ENCODE measurements around the gene OVOL3.

The OVOL3 gene

GRCh38 chr19:36100476-36100875 lies 10.5 kb upstream of the OVOL3 start:
- DNase-seq (ENCODE audit: low read depth in 2 of 2), result no peak

- no peak for DNase-seq (ENCODE audit: low read depth in 2 of 2)
Measured at GRCh38 chr19:36101550-36102327, 9.2 kb upstream of the OVOL3 start.

GRCh38 chr19:36103040-36103626 lies 7.8 kb upstream of the OVOL3 start:
- no peak for DNase-seq (ENCODE audit: low read depth in 2 of 2)

GRCh38 chr19:36103842-36104552 lies 6.9 kb upstream of the OVOL3 start:
- DNase-seq (ENCODE audit: low read depth in 2 of 2), result no peak

- DNase-seq (ENCODE audit: low read depth in 2 of 2), result no peak
Measured at GRCh38 chr19:36106441-36106840, 4.5 kb upstream of the OVOL3 start.

GRCh38 chr19:36106991-36107390 lies 4.0 kb upstream of the OVOL3 start:
- no peak for DNase-seq (ENCODE audit: low read depth in 2 of 2)

- DNase-seq (ENCODE audit: low read depth in 2 of 2), result no peak
Measured at GRCh38 chr19:36108684-36109083, 2.3 kb upstream of the OVOL3 start.

GRCh38 chr19:36111200-36111539 lies 227 bp downstream of the OVOL3 start:
- no peak for DNase-seq (ENCODE audit: low read depth in 2 of 2)

- DNase-seq (ENCODE audit: low read depth in 2 of 2), result no peak
Measured at GRCh38 chr19:36112678-36113077, 1.7 kb downstream of the OVOL3 start.

- DNase-seq (ENCODE audit: low read depth in 2 of 2), result no peak
Measured at GRCh38 chr19:36113425-36113824, 2.5 kb downstream of the OVOL3 start.

GRCh38 chr19:36113894-36114720 lies 3.2 kb downstream of the OVOL3 start:
- no peak for DNase-seq (ENCODE audit: low read depth in 2 of 2)

GRCh38 chr19:36114721-36115452 lies 3.9 kb downstream of the OVOL3 start, which contains the start of gene POLR2I:
POLR2I (minus strand) TSS chr19:36114875; CDS start chr19:36114856, 19 bp downstream.
- peak; percentile 96 to 99 for DNase-seq (ENCODE audit: low read depth in 2 of 2)

GRCh38 chr19:36115453-36116343 lies 4.8 kb downstream of the OVOL3 start, which contains the start of gene TBCB:
TBCB (plus strand) TSS chr19:36115468; CDS start chr19:36115561, 93 bp downstream.
- DNase-seq (ENCODE audit: low read depth in 2 of 2), result peak; percentile 81 to 85

- DNase-seq (ENCODE audit: low read depth in 2 of 2), result no peak
Measured at GRCh38 chr19:36116344-36116637, 5.3 kb downstream of the OVOL3 start.

GRCh38 chr19:36120092-36120983 lies 9.4 kb downstream of the OVOL3 start:
- DNase-seq (ENCODE audit: low read depth in 2 of 2), result no peak

GRCh38 chr19:36120984-36121358 lies 10.0 kb downstream of the OVOL3 start:
- DNase-seq (ENCODE audit: low read depth in 2 of 2), result no peak

GRCh38 chr19:36121486-36122124 lies 10.7 kb downstream of the OVOL3 start:
- DNase-seq (ENCODE audit: low read depth in 2 of 2), result no peak

- no peak for DNase-seq (ENCODE audit: low read depth in 2 of 2)
Measured at GRCh38 chr19:36125557-36125956, 14.6 kb downstream of the OVOL3 start.

- no peak for DNase-seq (ENCODE audit: low read depth in 2 of 2)
Measured at GRCh38 chr19:36128392-36128736, 17.4 kb downstream of the OVOL3 start.
